GM18951 (cell line): Measurements from ENCODE around the gene FAM193B.

Experiments used
- POLR2A ChIP-seq: IDR thresholded peaks from 4 replicates; pipeline ENCODE4 v1.6.1; 2011; ENCODE audit warnings: mild to moderate bottlenecking; ENCODE audit not compliant: insufficient read length, insufficient read depth; ENCODE audit errors: extremely low read depth
- in situ Hi-C: fragments of 300-500 bp; cut with MboI; formaldehyde crosslinking; loops from one replicate; pipeline ENCODE4 v1.12.0; 2022; ENCODE audit warnings: low sequenced_read_pairs, mixed read lengths, inconsistent platforms; ENCODE audit not compliant: unreplicated experiment

FAM193B gene

DNA sequence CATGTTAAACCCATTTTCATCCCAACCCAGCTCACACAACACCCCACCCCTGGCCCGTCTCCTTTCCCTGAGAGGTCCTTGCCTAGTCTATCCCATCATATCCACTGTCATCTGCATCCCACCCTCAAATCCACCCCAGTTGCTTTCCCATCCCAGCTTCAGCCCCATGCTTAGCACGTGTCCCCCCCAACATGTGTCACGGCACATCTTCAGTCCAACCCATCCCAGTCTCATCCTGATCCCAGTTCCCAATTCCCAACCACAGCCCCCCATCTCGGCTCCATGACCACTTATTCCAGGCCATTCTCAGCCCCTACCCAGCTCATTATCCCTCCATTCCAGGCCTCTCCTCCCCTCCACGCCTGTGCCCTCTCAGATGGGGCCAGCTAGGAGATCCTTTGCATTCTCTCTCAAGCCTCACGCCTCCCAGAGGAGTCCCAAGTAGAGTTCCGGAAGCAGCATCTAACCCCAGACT, 80.3 kb downstream of the FAM193B start:
- TF ChIP-seq POLR2A, result no peak
- in situ Hi-C loops, result no loop called here

DNA sequence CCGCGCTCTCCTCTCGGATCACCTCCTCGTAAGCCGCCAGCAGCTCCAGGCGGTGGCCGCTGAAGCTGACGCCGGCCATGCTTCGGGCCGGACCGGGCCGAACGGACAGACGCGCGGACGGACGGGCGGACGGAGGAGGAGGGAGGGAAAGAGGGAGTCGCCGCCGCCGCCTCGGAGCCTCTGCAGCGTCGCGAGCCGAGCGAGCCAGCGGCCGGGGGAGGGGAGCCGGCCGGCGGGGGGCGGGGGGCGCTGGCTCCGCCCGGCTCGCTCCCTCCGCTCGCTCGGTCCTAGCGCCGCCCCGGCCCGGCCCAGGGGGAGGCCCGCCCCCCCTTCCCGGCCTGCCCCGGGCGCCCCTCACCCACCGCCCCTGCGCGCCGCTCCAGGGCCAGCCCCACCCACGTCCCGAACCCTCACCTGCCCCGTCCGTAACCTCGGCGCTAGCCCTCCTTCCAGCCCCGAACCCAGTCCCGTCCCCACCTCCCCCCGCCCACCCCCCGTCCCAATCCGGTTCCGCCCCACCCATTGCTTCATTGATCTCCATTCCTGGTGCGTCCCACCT, 80.8 kb downstream of the FAM193B start, which contains the start of gene DBN1:
TSS of gene DBN1 (minus strand) at position 192 of the 559 bp plus-strand sequence. CDS start at position 79, 113 bp downstream.
- in situ Hi-C loops, result no loop called here
- peak; percentile 28 for TF ChIP-seq POLR2A

DNA sequence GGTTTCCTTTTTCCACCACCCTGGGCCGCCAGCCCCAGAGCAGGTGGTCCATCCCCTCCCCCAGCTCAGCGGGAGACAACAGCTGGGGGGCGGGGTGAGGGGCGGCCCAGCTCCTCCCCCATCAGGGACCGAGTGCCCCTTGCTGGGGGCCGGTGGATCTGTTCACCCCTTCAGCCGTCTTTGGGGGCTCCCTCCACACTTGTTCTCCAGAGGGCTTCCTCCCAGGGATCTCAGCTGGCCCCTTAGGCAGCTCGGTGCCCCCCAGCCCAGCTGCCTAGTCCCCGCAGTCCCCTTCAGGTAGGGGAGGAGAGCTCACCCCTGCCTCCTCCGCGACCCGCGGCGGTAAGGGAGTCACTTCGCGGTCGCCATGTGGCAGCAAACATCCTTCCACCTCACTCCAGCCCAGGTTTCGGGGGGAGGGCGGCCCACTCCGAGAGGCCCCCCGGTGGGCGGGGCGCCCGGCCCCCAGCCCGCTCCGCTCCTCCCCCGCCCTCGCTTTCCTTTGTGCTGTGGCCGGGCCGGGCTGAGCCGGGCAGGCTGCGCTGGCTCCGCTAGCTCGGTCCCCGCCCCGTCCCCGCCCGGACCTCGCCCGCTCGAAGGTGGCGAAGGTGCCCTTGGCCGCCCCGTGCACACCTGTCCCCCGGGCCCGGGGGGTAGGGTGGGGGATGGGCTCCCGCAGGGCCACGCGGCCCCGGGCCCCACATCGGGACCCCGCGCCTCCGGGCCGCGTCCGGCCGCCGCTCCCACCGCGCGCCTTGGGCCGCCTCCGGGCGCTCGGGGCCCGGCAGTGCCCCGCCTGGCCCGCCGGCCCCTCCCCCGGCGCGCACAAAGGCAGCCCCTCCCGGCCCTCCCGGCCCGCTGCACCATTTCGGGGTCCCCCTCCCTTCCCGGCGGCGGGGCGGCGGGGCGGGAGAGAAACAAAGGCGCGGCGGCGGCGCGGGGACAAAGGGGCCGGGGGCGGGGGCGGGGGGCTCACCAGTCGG, 81.6 kb downstream of the FAM193B start:
- peak; percentile 56 for TF ChIP-seq POLR2A
- in situ Hi-C loops, result no loop called here

DNA sequence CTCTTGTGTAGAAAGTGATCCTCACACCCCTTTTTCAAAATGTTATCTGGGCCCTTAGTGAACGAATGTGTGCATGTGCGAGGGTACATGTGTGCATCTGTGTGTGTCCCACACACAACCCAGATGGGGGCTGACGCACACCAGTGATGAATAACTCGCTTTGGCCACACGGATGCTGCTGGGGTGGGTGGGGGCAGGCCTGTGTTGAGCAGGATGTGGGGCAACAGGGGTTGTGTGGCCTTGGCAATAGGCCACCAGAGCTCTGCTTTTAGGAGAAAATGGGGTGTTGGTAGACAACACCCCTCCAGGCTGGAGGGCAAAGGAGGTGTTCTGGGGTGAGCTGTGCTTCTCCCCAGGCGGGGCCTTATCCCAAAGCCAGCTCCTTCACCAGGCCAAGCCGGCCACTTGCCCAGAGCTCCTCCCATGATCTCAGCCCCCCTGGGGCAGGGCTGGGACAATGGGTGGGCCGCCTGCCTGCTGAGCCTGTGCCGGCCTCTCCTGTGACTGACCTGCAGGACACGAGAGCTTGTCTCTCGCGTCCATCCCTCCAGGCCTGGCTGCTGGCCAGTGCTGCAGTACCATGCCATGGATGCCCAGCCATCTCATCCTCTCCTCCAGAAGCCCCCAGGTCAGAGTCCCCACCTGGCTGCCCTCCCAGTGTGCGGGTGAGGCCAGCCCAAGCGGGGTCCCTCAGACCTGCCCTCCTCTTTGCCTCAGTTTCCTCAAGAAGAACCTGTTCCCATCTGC, 82.6 kb downstream of the FAM193B start:
- TF ChIP-seq POLR2A, result no peak
- in situ Hi-C loops, result no loop called here

DNA sequence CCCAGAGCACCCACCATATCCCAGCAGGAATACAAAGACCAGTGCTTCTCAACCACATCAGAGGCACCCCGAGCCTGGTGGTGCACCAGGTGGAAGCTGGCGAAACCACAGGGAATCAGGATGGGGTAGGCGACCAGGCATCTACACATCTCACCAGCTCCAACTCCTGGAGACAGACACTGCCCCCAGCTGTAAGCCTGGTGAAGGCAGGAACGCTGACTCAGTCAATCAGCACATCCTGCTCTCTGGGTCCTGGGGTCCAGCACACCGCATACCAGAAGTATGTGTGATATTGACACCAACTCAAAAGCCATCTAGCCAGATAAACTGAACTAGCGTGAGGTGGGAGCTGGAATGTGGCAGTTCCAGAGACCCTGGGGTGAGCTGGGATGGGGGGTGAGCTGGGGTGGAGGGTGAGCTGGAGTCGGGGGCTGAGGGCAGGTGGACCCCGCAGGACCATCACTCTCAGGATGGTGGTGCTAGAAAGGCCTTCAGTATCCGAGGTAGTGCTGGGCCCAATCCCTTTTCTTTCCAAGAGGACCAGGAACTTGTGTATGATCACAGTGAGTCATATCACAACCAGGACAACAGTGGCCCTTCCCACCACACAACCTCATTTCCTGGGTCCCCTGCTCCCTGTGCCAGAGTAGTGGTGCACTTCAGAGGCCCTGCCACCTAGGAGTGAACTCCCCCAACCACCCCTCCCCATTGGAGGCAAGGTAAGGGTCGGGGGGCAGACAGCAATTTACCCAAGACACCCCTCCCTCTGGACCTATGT, 83.4 kb downstream of the FAM193B start:
- no peak for TF ChIP-seq POLR2A
- in situ Hi-C loops, result no loop called here
